Ureter (tissue), 1 donor: ENCODE measurements around the gene HOXC13. TPM values are rescaled to one million over a fixed set of nuclear protein-coding genes. Genes with fewer than 3 reads are reported as not detected.

Experiments used
- DNase-seq: peaks from one replicate; pipeline ENCODE4 v3.0.0-alpha.2; 2020; ENCODE audit warnings: low spot score
- total RNA-seq: library from RNA; stranded (reverse); gene quantifications from one replicate; pipeline ENCODE4 v1.2.4, GENCODE V29; 2023
- donor health status: DM: yes; HTN: yes; CAD: no.

Gene HOXC13
- total RNA-seq, 1 donor from 2014 or later = 0.21 TPM

DNA sequence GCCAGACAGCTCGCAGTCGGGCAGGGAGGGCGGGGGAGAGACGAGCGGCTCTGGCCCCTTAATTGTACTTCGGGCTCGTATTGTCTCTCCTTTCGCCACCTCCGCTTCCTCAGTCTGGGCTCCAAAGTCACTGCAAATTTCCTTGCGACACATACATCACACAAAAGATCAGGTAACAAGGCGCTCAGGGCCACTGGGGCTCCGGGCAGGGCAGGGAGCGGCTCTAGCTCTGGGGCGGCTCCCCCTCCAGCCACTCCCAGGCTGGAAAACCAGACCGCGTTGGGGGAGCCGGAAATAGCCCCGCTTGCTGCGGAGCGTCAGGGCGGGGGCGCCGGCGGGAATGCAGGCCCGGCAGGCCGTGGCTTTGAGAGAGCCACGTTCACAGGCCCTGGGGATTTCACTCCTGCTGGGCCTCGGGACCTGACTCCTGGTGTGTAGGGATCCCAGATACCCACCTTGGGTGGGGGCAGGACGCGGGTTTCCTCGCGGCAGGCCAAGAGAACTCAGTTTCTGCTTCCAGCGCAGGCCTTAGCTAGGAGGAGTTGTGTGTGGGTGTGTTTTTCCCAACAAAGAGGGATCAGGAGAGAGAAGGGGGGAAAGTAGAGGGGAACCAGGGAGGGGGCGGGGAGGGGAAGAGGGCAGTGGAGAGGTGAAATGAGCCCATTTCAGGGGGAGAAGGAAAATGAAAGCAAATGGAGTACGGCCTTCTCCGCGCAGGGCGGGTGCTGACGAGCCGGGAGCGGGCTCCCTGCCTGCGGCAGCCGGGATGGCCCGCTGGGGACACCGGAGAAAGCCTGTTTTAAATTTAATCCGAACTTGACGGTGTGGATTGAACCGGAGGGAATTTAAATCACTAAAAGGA, 57.0 kb downstream of the HOXC13 start:
- no peak for DNase-seq

Other genes starting within 250 kb of the HOXC13 start
- gene CALCOCO1, start 211.4 kb upstream of the HOXC13 start, total RNA-seq = 111 TPM
- gene CISTR, start 186.9 kb upstream of the HOXC13 start, total RNA-seq = not detected
- gene HOXC12, start 16.1 kb downstream of the HOXC13 start, total RNA-seq = not detected
- gene HOXC11, start 34.3 kb downstream of the HOXC13 start, total RNA-seq = 1.7 TPM
- 6.6 TPM for gene HOTAIR, start 36.1 kb downstream of the HOXC13 start, total RNA-seq
- gene HOXC10, start 46.3 kb downstream of the HOXC13 start, total RNA-seq = 8.5 TPM
- 1.7 TPM for gene HOXC9, start 61.3 kb downstream of the HOXC13 start, total RNA-seq
- gene HOXC8, start 70.2 kb downstream of the HOXC13 start, total RNA-seq = 1.5 TPM
- gene HOXC6, start 89.6 kb downstream of the HOXC13 start, total RNA-seq = 2.3 TPM
- 1.7 TPM for gene HOXC5, start 94.2 kb downstream of the HOXC13 start, total RNA-seq
- gene HOXC4, start 115.0 kb downstream of the HOXC13 start, total RNA-seq = 3.5 TPM